ENCODE data around the gene PHLPP2.
"Not testable (repeated sequence)": the region's sequence is repeated elsewhere in the genome, so short reads cannot be mapped to it uniquely, and the experiment has no call there.

The PHLPP2 gene

DNA sequence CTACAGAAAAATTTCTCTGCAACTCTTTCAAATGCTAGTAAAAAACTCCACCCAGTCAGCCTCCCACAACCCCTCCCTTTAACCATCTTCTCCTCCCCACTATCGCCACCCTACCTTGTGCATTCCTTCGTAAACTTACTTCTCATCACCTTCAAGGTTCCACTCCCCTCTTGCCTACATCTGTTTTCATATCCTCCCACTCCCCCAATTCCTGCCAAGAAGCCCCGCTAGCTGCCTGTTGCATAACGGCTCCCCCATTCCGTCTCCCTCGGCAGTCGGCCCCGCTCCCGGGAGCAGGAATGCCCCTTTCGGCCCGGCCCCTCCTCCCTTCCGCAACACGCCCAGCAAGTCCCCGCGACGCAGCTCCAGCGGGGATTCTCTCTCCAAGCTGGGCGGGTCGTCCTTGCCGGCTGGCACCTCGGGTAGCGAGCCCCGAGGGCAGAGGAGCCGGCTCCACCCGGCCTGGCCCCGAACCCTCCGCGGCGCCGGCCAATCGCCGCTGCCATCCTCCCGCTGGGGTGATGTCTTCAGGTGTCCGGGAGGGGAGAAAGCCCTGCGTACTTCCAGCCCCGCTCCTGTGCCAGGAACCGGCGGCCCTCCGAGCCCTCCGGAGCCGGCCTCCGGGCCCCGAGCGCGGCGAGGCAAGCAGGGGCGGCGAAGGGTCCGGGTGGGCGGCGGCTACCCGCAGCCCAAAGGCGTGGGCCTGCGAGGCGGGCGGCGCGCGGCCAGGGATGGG, 1.5 kb downstream of the PHLPP2 start:
- DNase-seq (ENCODE audit: low spot score), result no peak

- no peak for DNase-seq (ENCODE audit: low spot score)
These were observed 3.3 kb downstream of the PHLPP2 start for GRCh38 chr16:71721066-71721740.

DNA sequence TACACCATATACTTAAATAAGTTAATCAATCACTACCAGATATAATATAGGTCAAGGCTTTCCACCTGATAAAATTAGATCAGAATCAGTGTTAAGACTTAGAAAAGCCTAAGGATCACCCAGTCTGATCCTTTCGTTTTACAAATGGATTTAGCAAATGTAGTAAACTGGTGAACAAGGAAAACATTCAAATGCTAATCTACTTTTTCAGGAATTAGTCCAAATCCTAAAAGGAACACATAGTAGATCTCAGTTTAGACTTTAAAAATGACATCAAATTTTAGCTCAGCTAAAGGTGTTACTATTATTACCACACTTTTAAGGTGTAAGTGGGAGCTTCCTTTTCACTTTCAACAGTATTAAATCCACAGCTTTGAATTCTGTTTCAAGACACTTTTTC, 12.0 kb downstream of the PHLPP2 start:
- DNase-seq (ENCODE audit: low spot score), result no peak

- no peak for DNase-seq (ENCODE audit: low spot score)
These were observed 12.7 kb downstream of the PHLPP2 start for GRCh38 chr16:71711789-71712188.

- DNase-seq (ENCODE audit: low spot score), result no peak
These were observed 15.2 kb downstream of the PHLPP2 start for GRCh38 chr16:71709229-71709781.

GRCh38 chr16:71708696-71709095, 15.8 kb downstream of the PHLPP2 start:
- no peak for DNase-seq (ENCODE audit: low spot score)

DNA sequence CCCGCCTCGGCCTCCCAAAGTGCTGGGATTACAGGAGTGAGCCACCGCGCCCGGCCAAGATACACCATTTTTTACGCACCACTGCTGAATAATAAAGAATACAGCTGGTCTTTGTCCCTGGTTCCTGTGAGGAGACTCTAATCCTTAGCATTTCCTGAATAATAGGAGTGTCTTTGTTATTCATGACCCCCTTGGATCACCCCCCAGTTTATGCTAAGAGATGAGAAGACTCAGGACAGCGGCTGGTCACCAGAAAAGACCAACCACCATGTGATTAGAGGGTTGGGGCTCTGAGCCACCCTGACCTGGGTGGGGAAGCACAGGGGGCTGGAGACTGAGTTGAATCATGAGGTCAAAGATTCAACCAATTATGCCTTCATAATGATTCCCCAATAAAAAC, 17.3 kb downstream of the PHLPP2 start:
- no peak for DNase-seq (ENCODE audit: low spot score)

DNA sequence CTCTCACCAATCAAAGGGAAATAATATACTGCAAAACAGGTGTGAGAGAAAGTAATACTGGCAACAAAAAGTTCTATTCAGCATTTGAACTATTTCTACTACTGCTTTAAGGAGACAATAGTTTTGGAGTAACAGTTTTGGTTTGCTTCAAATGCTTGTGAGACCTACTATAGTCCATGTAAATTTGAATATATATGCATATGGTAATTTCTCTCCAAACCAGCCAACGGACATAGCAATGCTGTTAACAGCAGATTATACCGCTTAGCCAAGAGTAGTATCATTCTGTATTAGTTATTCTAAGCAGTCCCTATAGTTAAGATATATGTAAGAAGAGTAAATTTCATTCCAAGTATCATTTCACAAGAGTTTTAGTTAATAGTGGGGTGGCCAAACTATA, 18.5 kb downstream of the PHLPP2 start:
- DNase-seq (ENCODE audit: low spot score), result no peak

GRCh38 chr16:71703333-71703732, 21.2 kb downstream of the PHLPP2 start:
- no peak for DNase-seq (ENCODE audit: low spot score)

GRCh38 chr16:71700831-71701230, 23.7 kb downstream of the PHLPP2 start:
- DNase-seq (ENCODE audit: low spot score), result peak; percentile 5

GRCh38 chr16:71698491-71698890, 26.0 kb downstream of the PHLPP2 start:
- no peak for DNase-seq (ENCODE audit: low spot score)

DNA sequence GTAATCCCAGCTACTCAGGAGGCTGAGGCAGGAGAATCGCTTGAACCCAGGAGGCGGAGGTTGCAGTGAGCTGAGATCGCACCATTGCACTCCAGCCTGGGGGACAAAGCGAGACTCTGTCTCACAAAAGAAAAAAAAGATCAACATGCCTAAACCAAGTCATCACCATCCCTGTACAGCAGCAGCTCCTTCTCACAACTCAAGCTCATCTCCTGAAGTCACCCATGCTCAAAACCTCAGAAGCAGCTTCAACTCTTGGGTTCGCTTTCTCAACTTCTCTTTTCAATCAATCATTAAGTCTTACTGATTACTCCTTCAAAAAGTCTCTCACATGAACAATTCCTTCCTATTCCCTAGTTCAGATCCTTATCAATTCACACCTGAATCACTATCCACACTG, 31.3 kb downstream of the PHLPP2 start:
- no peak for DNase-seq (ENCODE audit: low spot score)

DNA sequence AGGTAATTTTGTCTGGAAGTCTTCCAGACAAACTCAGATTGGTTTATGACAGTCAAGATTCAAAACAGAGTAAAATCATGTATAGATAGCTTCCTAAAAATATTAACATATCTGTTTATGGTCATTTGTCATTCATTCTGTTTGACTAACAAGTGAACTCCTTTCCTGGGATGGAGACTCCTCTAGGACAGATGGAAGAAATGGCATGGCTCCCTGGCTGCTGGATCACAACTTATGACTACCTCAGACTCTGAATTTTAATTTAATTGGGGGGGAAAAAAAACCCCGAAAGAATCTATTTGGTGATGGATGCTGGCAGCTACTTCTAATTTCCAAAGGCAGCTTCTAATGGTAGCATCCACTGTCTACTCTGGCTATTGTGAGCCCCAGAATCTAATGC, 34.6 kb downstream of the PHLPP2 start:
- no peak for DNase-seq (ENCODE audit: low spot score)

DNA sequence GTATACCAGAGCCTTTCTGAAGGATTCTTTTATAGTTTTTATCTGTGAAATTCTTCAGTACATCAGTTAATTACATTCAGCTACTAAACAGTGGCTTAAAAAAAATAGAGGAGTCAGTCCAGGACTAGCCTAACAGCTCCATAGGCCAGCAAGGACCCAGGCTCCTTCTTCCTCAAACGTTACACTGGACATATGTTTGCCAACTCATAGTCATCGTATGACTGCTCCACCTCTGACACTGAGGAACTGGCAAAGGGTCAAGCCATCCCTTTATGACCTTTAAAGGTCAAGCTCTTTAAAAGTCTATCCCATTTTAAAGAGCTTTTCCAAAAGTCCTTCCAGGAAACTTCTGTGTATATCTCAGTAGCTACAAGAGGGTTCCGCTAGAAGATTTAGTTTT, 36.6 kb downstream of the PHLPP2 start:
- no peak for DNase-seq (ENCODE audit: low spot score)

GRCh38 chr16:71684280-71684679, 40.2 kb downstream of the PHLPP2 start:
- not testable (repeated sequence) for DNase-seq (ENCODE audit: low spot score)

DNA sequence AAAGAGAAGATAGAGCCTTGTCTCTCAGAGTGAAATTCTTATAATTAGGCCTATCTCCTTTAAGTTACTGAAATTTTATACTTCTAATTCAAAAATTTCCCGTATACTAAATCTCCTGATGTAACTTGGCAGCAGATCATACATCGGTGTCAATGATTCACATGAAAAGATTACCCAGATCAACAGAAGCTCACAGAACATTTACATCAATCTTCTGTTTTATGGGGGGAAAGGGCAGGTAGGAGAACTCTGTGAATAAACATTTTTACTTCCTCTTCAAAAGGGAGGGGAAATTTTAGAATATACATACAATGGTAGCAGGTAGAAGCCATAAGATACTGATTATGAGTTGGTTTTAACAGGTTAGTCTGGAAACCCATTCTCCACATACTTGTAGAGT, 43.1 kb downstream of the PHLPP2 start:
- DNase-seq (ENCODE audit: low spot score), result no peak

DNA sequence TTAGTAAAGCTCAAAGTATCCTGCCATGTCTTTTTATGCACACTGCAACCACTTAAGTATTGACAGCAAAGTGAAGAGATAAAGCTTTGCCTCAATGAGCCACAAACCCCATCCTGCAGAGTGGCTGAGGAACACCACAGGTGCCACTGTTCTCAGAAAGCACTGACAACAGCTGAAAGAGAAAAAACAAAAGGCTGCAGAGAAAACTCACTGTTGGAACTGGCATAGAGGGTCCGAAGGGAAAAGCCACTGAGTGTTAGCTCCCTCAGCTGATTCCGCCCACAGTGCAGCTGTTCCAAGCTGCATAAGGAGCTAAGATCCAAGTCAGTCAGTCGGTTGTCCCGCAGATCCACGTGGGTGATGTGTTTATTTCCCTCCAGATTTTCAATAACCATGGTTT, 48.3 kb downstream of the PHLPP2 start:
- no peak for DNase-seq (ENCODE audit: low spot score)

GRCh38 chr16:71675380-71675779, 49.1 kb downstream of the PHLPP2 start:
- no peak for DNase-seq (ENCODE audit: low spot score)

GRCh38 chr16:71674229-71674628, 50.3 kb downstream of the PHLPP2 start:
- DNase-seq (ENCODE audit: low spot score), result no peak

DNA sequence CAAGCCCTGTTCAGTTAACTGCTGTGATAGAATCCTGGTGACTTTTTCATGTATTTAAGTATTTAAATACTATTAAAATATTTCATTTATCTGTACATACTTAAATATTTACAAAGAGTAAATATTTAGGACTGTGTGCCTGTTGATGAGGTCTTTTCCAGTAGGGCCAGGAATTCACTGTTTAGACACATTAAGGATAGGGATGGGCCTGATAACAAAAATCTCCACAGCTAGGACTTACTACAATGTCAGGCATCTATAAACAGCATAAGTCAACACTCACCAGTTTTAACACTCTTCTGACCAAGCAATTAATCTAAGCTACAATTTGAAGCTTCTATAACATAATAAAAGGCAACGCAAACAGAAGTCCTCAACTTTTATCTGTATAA, 50.9 kb downstream of the PHLPP2 start:
- DNase-seq (ENCODE audit: low spot score), result no peak

GRCh38 chr16:71672803-71673581, 51.5 kb downstream of the PHLPP2 start:
- no peak for DNase-seq (ENCODE audit: low spot score)

GRCh38 chr16:71672125-71672524, 52.4 kb downstream of the PHLPP2 start:
- no peak for DNase-seq (ENCODE audit: low spot score)

DNA sequence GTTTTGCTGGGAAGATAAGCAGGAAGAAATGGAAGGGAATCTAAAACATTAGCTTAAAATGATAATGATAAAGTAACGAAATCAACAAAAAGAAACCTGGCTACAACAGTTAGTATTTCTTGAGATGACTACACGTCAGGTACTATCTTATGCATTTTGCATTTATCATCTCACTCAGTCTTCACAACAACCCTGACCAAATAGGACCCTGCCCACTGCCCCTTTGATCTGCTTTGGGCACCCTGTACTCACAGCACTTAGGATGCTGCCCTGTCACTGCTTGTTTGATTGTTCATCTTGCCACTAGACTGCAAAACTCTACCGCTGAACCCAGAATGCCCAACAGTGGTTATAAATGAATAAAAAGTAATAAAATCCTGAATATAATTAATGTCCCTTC, 53.3 kb downstream of the PHLPP2 start:
- no peak for DNase-seq (ENCODE audit: low spot score)
